HepG2 (cell line): ENCODE measurements around the gene IFNA21. TPM values are rescaled to one million over a fixed set of nuclear protein-coding genes. Genes with fewer than 3 reads are reported as not detected.

Experiments used
- CREM ChIP-seq, 2 experiments: sonication (generic) in 1 of 2; formaldehyde crosslinking in 1 of 2; IDR thresholded peaks; 2 replicates each; pipeline versions ENCODE4 v1.4.0 to v1.6.1; 2016 to 2020; ENCODE audit warnings: antibody characterized with exemption in 1 of 2, mild to moderate bottlenecking in 1 of 2, missing genetic modification reagents in 1 of 2
- DMAP1 ChIP-seq: IDR thresholded peaks from 2 replicates; pipeline ENCODE4 v1.6.1; 2016
- ESRRA ChIP-seq: sonication (generic); formaldehyde crosslinking; IDR thresholded peaks from 2 replicates; pipeline ENCODE4 v1.5.1; 2020; ENCODE audit warnings: mild to moderate bottlenecking, low read depth, missing genetic modification reagents
- GTF3A ChIP-seq: sonication (generic); formaldehyde crosslinking; conservative IDR thresholded peaks from 2 replicates; pipeline ENCODE4 v1.4.0; 2020; ENCODE audit warnings: mild to moderate bottlenecking, missing genetic modification reagents
- JUNB ChIP-seq: sonication (generic); formaldehyde crosslinking; IDR thresholded peaks from 2 replicates; pipeline ENCODE4 v1.8.0; 2022; ENCODE audit warnings: missing genetic modification reagents, mild to moderate bottlenecking, borderline replicate concordance
- MLLT10 ChIP-seq: sonication (generic); formaldehyde crosslinking; IDR thresholded peaks from 2 replicates; pipeline ENCODE4 v1.4.0; 2020; ENCODE audit warnings: missing genetic modification reagents
- PHF20 ChIP-seq: sonication (generic); formaldehyde crosslinking; IDR thresholded peaks from 2 replicates; pipeline ENCODE4 v1.5.0; 2020; ENCODE audit warnings: mild to moderate bottlenecking, missing genetic modification reagents
- PRDM15 ChIP-seq: sonication (generic); formaldehyde crosslinking; IDR thresholded peaks from 2 replicates; pipeline ENCODE4 v1.4.0; 2020; ENCODE audit warnings: missing genetic modification reagents
- TRAFD1 ChIP-seq: sonication (generic); formaldehyde crosslinking; IDR thresholded peaks from 2 replicates; pipeline ENCODE4 v1.5.1; 2020; ENCODE audit warnings: missing genetic modification reagents, mild to moderate bottlenecking, borderline replicate concordance
- YEATS4 ChIP-seq: sonication (generic); formaldehyde crosslinking; IDR thresholded peaks from 2 replicates; pipeline ENCODE4 v1.4.0; 2020; ENCODE audit warnings: missing genetic modification reagents, borderline replicate concordance
- ZNF280D ChIP-seq: sonication (generic); formaldehyde crosslinking; IDR thresholded peaks from 2 replicates; pipeline ENCODE4 v1.5.1; 2020; ENCODE audit warnings: mild to moderate bottlenecking, missing genetic modification reagents
- ZNF598 ChIP-seq: sonication (generic); formaldehyde crosslinking; IDR thresholded peaks from 2 replicates; pipeline ENCODE4 v1.5.1; 2020; ENCODE audit warnings: mild to moderate bottlenecking, missing genetic modification reagents, borderline replicate concordance
- polyA plus RNA-seq, 8 experiments: library from polyadenylated mRNA; depleted of rRNA in 3 of 8; stranded (reverse) in 7 of 8; unstranded in 1 of 8; fragments of >200 nt; fragmentation: Illumina TruSeq in 4 of 8; extraction: Trizol in 4 of 8; gene quantifications; 2 replicates each; pipeline versions ENCODE4 v1.2.1 to v1.2.3, GENCODE V29; 2011 to 2016; ENCODE audit warnings: low read depth in 4 of 8, missing spikeins in 1 of 8, mixed read lengths in 1 of 8; ENCODE audit not compliant: insufficient read depth in 1 of 8
- total RNA-seq, 5 experiments: library from RNA; depleted of rRNA; stranded (reverse); fragments of >200 nt; fragmentation: Illumina TruSeq; extraction: Trizol; gene quantifications; 2 replicates each; pipeline ENCODE4 v1.2.3, GENCODE V29; 2016; ENCODE audit warnings: low read depth in 1 of 5

IFNA21 gene
- total and polyA plus RNA-seq, 2 of the 13 experiments (the other 11 are each of a cell fraction or from before 2014, with no cell fraction given): not detected

- no peak for TF ChIP-seq MLLT10 (CRISPR knock-in tag)
- no peak for TF ChIP-seq ZNF280D
- TF ChIP-seq CREM (IDR thresholded peaks at IDR 0.05): no peak
- no peak for TF ChIP-seq CREM (CRISPR knock-in tag; IDR thresholded peaks at IDR 0.05)
- no peak for TF ChIP-seq DMAP1
- no peak for TF ChIP-seq ZNF598 (CRISPR knock-in tag)
- no peak for TF ChIP-seq PHF20 (CRISPR knock-in tag)
- no peak for TF ChIP-seq TRAFD1 (CRISPR knock-in tag)
- TF ChIP-seq PRDM15 (CRISPR knock-in tag): no peak
- TF ChIP-seq GTF3A: no peak
- TF ChIP-seq JUNB (CRISPR knock-in tag): no peak
- no peak for TF ChIP-seq YEATS4 (CRISPR knock-in tag)
- no peak for TF ChIP-seq ESRRA (CRISPR knock-in tag)
Measured at GRCh38 chr9:21144603-21145002, 21.9 kb downstream of the IFNA21 start (continued).
